RPMI8226 (cell line): ENCODE results near the gene FCHO2.
"Not testable (repeated sequence)": the region's sequence is repeated elsewhere in the genome, so short reads cannot be mapped to it uniquely, and the experiment has no call there.

Experiments
- DNase-seq: peaks from one replicate; pipeline ENCODE4 v3.0.0-alpha.2; 2015

The FCHO2 gene, protein sequence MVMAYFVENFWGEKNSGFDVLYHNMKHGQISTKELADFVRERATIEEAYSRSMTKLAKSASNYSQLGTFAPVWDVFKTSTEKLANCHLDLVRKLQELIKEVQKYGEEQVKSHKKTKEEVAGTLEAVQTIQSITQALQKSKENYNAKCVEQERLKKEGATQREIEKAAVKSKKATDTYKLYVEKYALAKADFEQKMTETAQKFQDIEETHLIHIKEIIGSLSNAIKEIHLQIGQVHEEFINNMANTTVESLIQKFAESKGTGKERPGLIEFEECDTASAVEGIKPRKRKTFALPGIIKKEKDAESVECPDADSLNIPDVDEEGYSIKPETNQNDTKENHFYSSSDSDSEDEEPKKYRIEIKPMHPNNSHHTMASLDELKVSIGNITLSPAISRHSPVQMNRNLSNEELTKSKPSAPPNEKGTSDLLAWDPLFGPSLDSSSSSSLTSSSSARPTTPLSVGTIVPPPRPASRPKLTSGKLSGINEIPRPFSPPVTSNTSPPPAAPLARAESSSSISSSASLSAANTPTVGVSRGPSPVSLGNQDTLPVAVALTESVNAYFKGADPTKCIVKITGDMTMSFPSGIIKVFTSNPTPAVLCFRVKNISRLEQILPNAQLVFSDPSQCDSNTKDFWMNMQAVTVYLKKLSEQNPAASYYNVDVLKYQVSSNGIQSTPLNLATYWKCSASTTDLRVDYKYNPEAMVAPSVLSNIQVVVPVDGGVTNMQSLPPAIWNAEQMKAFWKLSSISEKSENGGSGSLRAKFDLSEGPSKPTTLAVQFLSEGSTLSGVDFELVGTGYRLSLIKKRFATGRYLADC

DNA sequence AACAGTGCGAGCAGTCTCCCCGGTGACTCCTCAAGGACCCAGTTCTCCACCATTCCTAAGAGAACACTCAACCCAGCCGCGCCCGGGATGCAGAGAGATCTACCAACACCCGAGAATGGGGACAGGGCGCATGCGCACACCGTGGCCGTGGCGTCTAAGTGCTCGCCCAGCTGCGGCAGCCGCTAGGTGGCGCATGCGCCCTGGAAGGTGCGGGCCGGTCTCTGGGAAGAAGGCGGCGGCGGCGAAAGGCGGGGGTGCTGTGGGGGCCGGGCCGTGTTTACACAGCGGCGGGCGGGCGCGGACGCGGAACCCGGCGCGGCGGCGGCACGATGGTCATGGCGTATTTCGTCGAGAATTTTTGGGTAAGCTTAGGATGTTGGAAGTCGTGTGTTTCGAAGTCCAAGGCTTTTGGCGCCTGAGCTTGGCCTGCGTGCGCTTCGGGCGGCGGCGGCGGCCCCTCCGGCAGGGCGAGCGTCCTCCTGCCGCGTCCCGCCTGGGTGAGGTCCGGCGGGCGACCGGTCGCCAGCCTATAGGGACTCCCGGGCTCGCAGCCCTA is at the start of gene FCHO2:
TSS of gene FCHO2 (plus strand) at position 274 of the 556 bp plus-strand sequence. CDS start at position 330, 56 bp downstream.
- peak; percentile 98 for DNase-seq

DNA sequence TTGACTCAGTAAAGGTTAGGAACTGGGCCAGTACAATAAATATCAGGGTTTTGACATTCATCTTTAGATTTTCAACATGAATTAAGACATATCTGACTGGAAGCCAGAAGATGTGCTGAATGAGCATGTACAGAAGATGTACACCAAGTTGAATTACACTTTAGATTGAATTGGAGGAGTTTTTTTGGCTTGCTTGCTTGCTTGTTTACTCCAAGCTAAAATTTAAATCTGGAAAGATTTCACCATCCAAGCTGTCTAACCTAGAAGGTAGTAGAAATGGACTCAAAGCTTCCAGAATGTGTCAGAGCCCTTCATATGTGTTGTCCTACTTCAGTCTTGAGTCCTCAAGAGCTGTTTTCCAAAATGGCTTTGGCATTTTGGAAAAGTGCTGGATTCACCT is 49.0 kb upstream of the FCHO2 start:
- DNase-seq: no peak

DNA sequence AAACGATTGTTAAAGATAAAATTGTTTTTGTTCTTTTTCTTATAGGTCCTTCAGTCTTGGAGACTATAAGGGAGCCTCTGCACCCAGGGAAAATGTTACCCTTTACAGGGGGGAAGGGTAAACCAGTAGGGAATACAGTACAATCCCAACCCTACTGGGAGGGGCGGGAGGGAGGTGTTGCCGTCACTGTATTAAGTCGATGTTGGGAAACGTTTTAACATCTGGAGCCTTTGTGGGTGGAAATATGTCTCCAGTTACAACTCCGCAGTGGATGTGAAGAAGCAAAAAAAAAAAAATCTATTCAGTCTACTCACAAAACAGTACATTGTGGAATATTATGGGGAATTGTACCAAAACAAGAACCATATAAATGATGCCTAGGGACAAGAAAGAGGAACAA is 47.2 kb upstream of the FCHO2 start:
- DNase-seq: no peak

DNA sequence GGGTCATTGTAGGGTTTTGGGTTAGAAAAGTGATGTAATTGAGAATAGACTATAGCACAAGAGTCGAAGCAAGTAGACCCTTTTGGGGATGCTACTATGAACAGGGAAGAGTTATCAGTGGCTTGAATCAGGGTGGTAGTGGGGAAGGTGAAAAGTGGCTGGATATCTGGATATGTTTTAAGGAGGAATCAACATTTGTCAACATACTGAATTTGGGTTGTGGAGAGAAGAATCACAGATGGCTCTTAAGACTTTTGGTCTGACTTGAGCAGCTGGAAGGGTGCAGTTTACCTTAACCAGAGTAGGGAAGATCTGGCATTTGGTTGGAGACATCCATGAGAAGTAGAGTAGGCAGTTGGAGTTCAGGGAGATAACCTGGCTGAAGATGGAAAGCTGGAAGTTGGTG is 38.5 kb upstream of the FCHO2 start:
- DNase-seq: no peak

DNA sequence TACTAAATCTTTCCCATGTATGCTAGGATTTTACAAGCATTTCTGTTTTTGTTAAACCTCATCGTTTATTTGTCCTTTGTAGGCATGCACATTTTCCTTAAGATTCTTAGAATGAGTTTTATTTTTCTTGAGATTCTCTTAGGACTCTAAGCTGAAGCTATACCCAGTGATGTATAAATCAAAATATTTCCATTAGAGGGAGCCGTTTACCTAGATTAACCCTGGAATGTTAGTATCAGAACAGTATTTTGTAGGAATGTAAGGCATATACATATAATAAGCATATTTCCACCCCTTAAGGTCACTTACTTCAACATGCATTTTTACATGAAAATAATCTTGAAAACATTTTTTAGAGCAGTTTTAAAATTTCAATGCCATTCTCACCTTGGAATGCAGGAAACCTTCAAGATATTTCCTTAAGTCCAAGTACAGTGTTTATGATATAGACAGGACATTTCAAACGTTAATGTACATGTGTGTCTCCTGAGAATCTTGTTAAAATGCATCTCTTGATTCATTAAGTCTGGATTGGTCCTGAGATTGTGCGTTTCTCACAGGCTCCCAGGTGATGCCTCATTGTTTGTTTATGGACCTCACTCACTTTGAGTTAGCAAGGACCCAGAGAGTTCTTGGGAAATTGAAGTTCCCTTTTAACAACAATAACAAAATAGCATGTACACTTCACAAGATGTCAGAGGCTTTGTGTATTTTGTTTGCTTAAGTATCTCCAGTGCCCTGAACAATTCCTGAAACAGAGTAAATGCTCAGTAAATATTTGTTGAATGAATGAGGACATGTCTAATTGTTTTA is 34.9 kb upstream of the FCHO2 start:
- DNase-seq: peak; percentile 18

DNA sequence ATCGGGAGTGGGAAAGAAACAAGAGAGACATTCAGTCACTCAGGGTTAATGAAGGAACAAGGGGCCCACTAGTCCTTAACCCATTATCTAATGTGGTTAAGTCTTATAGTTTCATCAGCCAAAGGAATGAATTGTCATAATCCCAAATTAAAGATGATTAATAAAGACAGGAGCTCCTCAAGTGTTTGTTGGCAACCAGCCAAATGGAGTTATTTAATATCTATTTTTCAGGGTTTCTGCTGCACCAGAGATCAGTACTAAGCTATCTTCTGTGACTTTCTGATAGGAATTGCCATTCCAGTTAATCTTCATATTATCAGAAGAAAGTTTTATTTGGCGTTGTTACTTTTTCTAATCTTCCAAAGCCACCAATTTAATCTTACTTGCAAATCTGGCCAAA is 34.0 kb upstream of the FCHO2 start:
- no peak for DNase-seq

DNA sequence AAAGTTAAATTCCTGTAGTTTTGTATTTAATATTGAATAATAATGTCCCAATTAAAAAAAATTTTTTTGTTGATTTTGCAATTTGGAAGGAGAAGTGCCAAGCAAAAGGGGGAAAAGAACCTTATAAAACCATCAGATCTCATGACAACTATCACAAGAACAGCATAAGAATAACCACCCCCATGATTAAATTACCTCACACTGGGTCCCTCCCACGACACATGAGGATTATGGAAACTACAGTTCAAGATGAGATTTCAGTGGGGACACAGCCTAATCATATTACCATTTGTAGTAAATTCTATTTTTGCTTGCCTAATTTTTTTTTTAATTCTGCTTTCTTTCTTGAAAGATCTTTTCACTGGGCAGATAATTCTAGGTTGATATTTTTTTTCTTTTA is 33.4 kb upstream of the FCHO2 start:
- DNase-seq: no peak

DNA sequence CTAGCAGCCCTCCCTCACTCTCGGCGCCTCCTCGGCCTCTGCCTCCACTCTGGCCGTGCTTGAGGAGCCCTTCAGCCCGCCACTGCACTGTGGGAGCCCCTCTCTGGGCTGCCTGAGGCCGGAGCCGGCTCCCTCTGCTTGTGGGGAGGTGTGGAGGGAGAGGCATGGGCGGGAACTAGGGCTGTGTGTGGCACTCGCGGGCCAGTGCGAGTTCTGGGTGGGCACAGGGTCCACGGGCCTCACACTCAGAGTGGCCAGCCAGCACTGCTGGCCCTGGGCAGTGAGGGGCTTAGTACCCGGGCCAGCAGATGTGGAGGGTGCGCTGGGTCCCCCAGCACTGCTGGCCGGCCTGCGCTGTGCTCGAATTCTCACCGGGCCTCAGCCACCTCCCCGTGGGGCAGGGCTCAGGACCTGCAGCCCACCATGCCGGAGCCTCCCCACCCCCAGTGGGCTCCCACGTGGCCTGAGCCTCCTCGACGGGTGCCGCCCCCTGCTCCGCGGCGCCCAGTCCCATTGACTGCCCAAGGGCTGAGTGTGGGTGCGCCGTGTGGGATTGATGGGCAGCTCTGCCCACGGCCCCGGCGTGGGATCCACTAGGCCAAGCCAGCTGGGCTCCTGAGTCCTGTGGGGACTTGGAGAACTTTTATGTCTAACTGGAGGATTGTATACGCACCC is 30.4 kb upstream of the FCHO2 start:
- DNase-seq: no peak

DNA sequence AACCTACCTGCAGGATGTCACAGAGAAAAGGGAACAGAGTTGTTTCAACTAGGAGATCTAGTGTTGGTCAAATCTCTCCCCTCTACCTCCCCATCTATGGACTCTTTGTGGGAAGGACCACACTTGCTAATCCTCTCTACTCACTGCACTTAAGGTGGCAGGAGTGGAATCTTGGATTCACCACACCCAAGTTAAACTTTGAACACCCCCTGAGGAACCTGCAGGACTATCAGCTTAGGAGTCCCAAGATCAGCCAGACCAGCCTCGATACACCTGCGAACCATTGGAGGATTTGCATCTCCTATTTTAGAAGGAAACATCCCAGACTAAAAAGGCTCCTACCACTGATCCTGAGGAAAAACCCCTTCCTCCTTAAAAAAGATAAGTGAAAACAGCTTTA is 23.2 kb upstream of the FCHO2 start:
- DNase-seq: not testable (repeated sequence)

DNA sequence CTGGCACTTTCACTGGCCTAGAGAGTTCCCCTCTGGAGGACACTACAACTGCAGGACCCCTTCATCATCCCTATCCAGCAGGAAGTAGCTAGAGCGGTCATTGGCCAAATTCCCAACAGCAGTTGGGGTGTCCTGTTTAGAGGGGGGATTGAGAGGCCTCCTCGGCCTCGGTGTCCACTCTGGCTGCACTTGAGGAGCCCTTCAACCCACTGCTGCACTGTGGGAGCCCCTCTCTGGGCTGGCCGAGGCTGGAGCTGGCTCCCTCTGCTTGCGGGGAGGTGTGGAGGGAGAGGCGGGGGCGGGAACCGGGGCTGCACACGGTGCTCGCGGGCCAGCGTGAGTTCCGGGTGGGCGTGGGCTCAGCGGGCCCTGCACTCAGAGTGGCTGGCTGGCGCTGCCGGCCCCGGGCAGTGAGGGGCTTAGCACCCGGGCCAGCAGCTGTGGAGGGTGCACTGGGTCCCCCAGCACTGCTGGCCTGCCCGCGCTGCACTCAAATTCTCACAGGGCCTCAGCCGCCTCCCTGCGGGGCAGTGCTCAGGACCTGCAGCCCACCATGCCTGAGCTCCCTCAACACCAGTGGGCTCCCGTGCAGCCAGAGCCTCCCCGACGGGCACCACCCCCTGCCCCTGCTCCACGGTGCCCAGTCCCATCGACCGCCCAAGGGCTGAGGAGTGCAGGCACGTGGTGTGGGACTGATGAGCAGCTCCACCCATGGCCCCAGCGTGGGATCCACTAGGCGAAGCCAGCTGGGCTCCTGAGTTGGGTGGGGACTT is 20.7 kb upstream of the FCHO2 start:
- not testable (repeated sequence) for DNase-seq

DNA sequence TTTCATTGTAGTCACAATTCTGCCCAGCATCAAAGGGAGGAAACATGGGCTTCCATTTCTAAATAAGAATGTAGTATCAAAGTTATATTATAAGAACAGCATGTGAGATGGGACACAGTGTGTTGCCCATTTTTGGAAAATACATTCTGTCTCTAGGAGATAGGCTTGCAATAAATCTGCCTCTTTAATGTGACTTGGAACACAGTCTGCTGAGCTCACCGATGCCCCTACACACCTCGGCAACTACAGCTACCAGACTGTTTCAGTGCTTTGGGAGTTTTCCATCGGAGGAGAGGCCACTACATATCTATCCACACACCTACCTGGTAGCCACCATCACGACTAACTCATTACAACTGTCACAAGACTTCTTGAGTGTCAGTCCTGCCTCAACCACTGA is 18.9 kb upstream of the FCHO2 start:
- DNase-seq: no peak

DNA sequence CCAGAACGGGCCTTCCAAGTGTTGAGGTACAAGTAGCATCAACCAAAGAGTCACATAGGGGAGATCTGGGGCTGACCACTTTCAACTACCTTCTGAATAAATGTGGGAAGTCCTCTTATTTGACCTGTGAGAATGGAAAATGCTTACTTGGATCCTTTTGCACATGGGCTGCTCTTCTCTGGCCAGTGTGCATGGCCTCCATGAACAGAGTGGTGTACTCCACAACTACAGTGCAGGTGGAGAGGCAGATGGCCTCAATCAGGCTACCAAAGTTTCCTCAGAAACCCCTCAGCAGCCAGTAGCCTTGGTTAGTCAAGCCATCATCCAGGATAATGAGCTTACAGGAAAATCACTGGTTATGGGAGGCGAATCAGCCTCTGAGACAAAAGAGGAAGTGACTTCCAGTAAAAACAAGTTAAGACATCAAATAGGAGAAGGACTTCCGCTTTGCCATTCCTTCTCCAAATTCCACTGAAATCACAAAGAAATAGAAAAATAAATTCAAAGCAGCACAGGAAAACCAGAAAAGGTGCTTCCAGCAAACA is 18.3 kb upstream of the FCHO2 start:
- no peak for DNase-seq

DNA sequence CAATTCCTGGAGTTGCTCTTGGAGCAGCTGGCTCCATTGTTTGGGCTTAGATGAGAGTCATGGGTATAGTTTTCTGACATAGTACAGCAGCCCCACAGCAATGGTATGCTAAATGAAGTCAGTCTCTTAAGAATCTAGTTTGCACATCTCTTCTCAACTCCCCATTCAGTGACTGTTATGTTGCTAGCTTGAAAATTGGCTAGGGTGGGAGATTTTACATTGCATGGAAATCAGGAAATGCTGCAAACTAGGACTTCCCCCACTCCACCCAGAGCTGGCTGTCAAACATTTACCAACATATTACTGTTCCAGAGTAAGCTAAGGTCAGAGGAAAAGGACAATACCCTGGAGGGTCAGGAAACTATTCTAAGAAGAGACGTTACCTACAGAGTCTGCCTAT is 17.6 kb upstream of the FCHO2 start:
- DNase-seq: no peak

DNA sequence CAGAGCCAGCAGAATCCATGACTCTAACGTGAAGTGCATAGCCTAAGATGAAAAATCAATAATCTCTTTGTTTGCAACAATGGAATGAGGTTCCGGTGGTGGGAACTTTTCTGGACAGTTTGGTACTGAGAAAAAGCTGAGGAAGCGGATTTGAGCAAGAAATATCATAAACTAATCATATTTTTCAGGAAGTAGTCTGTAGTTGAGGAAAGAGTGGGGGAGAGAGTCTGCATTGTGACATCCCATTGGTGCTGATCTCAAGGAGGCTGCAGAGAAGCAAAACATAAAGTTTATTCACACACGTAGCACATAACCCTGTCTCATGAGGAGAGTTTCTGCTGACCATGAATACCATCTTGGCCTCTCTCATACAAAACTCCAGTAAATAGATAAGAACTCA is 15.8 kb upstream of the FCHO2 start:
- DNase-seq: no peak

DNA sequence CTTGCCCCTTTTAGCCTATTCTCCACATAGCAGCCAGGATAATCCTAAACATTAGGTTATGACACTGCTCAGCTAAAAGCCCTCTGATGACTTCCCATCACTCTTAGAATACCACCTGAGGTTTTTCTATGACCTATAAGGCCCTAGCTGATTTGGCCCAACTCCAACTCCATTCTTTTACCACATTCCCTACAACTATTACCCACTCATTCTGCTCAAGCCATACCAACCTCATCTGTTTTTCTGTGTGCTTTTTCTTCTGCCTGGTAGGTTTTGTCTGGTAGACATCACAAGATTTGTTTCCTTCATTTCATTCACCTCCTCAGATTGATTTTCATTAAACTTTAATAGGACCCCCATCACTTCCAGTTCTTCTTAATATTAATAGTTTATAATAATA is 12.5 kb upstream of the FCHO2 start:
- no peak for DNase-seq

DNA sequence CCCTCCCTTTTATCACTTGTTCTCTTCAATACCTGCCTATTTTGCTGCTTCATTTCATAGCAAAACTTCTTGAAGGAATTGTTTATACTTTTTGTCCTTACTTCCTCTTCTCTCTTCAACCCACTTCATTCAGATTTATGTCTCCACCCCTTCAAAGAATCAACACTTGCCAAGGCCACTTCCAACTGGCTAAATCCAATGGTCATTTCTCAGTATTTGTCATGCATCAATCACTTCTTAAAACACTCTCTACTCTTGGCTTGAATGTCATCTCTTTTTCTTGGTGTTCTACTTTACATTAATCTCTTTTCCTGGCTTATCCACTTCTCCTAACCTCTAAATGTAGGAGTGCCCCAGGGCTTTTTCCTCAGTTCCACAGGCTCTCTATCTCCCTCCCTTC is 8.3 kb upstream of the FCHO2 start:
- DNase-seq: no peak

DNA sequence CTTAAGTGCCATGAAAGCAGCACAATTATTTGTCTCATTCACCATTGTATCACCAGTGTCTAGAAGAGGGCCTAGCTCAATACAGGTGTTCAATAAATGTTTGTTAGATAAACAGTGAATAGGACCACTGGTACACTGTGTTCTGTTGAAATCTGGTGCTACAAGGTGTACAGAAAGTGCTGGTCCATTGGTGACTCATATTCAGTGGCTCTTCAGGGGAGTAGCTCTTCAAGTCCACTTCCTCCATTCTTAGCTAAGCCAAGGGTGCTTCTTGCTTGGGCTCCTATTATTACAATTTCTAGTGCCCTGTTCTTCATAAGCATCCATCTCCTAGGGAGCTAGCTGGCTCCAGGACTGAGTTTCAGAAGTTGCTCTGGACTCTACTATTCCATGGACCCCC is 6.4 kb upstream of the FCHO2 start:
- DNase-seq: no peak

DNA sequence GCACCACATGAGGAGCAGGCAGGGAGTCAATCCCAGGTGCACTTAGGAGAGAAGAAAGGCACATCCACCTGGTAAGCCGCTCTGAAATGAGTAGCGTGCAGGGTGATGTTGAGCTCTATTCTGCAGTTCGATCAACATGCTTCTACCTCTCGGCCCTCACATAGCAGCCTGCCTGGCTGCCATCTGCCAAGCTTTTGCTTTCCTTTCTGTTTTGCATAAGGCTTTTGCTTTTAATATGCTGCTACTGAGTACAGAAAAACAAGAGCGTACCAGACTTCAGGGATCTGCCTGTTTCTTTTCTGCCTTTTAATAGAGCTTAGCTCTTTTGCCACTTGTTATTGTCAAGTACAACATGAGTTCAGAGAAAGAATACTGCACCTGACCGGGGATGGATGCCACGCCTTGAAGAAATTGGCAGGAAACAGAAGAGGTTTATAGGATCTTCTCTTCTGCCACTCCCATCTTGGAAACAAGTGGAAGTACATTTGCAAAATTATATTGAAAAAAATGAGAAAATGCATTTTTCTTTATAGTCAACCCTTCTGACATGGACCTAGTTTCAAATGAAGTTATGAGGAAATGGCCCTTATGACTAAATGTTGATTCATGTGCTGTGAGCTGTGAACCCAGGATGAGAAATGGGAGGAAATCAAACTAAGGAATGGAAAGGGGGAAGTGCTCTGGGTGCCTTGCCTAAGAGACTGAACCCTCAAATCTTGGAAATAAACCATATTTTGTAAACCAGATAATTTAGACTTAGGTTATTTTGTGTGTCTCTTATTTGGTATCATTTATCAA is 4.0 kb upstream of the FCHO2 start:
- DNase-seq: peak; percentile 12

DNA sequence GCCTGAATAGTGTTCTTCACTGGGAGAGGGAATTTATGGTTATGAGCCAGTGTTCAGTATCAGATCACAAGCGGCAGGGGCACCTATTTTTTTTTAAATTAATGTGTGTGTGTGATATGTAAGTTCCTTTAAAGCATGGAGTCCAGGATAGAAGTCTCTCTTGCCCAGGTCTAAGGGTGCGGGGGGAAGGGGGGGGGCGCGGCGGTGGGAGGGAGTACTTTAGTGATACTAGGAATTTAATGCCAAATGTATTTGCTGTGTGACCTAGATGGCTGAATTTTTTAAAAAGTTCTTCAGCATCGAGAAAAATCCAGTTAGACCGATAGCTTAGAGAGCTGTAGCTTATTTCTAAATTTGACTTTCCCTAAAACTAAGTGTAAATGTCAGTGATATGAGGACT is 1.5 kb upstream of the FCHO2 start:
- no peak for DNase-seq

DNA sequence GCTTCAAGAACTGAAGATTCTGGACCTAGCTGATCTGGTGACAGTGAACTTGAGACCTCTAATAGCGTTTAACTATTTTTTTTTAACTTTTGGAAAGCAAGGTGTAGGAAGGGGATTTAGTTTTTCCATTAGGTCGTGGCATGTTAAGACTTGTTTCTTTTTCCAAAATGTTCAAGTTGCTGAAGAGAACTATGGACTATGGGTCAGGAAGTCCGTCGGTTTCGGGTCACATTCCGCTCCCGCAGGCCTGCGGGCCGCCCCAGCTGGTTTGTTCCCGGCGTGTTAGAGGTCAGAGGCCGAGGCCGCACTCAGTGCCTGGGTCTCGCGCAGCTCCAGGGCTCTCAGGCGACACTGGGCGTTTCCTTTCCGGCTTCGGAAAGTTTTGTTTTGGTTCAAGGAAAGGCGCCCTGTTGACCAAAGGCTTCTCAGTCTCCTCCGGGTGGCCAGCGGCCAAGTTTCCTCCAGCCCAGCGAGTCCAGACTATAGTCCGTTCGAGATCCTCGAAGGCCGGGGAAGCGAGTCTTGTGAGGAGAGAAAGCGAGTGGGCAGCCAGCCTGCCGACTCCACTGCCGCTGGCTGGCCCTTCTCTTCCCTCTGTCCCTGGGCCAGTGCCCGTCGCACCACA is 586 bp upstream of the FCHO2 start:
- no peak for DNase-seq
